ENCODE measurements around the gene PGAM1.

PGAM1 gene

DNA sequence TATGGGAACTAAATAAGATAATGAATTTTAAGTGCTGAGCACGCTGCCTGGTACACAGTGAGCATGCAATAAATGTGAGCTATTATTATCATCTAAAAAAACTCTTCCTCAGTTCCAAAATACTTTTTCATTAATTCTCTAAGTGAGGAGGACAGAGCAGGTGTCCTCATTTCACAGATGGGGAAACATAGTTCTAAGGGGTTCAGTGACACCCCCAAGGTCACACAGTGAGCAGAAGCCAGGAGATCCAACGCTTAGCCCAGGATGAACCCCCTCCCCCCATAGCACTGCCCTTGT lies 18.1 kb upstream of the PGAM1 start:
- no peak for DNase-seq

- DNase-seq, result peak; percentile 56 to 82 (median 79)
These were observed 17.4 kb upstream of the PGAM1 start for GRCh38 chr10:97408496-97408992.

DNA sequence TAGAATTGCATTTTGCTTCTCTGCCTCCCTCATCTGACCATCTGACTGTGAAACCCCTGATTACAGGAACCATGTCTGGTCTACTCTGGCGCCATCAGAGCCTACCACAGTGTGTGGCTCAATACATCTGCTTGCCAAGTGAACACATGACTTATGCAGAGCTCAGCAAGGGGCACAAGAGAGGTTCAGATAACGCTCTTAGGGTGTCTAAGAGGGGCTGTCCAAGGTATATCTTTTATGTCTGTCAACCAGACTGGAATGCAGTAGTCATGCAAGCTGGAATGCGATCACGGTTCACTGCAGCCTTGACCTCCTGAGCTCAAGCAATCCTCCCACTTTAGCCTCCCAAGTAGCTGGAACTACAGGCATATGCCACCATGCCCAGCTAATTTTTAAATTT lies 14.6 kb upstream of the PGAM1 start:
- peak; percentile 50 to 75 (median 72) for DNase-seq

DNA sequence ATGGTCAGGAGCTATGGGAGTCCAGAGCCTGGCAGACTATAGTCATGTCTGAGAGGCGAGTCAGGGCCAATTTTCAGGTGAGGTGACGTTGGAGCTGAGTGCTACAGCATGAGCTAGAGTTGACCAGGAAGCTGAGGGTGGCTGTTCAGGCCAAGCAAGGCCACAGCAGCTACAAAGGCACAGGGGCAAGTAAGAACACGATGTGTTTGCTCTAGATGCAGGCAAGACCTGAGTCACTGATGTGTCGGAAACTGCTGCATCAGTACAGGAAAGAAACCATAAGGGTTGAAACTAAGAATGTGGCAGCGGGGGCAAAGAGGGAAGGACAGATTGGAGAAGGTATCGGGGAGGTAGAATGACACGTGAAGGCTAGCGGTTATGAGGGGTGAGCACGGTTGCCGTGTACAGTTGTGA lies 13.1 kb upstream of the PGAM1 start:
- DNase-seq, result peak in 2 of 4 experiments; percentile 36 to 46

DNA sequence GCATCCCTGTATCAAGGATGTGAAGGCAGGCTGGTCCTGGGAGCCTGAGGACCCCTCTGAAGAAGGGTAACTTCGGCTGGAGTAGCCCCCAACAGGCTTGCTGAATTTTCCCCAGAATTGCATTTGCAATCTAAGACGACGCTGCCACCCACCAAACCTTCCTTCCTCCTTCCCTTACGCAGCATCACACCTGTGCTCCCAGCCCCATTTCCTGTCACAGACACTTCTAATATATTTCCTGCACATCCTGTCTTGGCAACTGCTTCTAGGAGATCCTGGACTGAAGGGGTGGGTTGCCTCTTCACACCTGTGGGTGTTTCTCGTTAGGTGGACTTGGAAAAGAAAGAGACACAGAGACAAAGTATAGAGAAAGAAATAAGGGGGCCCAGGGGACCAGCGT lies 9.4 kb upstream of the PGAM1 start:
- no peak for DNase-seq

GRCh38 chr10:97423757-97424098 lies 2.3 kb upstream of the PGAM1 start:
- DNase-seq, result peak in 3 of 4 experiments; percentile 51 to 59 (median 56)

DNA sequence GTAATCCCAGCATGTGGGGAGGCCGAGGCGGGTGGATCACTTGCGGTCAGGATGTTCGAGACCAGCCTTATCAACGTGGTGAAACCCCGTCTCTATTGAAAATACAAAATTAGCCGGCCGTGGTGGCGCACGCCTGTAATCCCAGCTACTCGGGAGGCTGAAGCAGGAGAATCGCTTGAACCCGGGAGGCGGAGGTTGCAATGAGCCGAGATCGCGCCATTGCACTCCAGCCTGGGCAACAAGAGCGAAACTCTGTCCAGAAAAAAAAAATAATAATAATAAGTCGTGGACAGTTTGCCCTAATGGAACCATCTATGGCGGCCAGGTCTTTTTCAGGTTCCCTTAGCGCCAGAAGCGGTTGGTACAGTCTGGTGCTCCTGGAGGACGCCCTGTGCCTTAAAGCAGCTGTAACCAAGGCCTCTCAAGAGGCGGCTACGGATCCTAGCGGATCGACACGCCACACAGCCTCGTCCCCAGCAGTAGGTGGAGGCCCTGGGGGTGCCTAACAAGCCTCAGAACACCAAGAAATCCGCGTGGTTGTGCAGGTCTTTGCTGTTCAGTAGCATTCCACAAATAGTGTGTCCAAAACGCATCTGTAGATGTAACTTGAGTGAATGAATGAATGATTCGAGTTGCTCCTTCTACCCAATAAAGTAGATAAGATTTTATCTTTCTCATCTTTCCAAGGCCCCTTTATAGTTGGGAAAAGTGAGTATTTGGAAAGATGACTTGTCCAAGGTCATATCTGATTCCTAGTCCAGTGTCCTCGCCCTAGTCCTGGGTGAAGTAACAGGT lies 982 bp downstream of the PGAM1 start:
- DNase-seq, result no peak

GRCh38 chr10:97427571-97428179 lies 1.7 kb downstream of the PGAM1 start:
- DNase-seq, result no peak

GRCh38 chr10:97428572-97428981 lies 2.6 kb downstream of the PGAM1 start:
- DNase-seq, result peak in 3 of 4 experiments; percentile 33 to 48 (median 46)

- DNase-seq, result no peak
These were observed 8.1 kb downstream of the PGAM1 start for GRCh38 chr10:97434055-97434454.

GRCh38 chr10:97434557-97434956 lies 8.6 kb downstream of the PGAM1 start:
- no peak for DNase-seq

GRCh38 chr10:97435211-97435610 lies 9.2 kb downstream of the PGAM1 start:
- no peak for DNase-seq

DNA sequence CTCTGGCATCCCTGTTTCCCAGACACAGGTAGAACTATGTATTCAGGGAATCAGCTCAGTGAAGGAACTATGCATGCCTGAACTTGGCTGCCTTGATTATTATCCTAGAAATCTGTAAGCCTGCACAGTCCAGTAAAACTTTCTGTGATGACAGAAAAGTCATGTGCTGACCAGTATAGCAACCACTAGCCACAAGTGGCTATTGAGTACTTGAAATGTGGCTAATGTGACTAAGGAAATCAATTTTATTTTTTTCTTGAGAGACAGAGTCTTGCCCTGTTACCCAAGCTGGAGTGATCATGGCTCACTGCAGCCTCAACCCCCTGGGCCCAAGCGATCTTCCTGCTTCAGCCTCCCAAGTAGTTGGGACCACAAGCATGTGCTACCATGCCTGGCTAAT lies 16.3 kb downstream of the PGAM1 start:
- no peak for DNase-seq

DNA sequence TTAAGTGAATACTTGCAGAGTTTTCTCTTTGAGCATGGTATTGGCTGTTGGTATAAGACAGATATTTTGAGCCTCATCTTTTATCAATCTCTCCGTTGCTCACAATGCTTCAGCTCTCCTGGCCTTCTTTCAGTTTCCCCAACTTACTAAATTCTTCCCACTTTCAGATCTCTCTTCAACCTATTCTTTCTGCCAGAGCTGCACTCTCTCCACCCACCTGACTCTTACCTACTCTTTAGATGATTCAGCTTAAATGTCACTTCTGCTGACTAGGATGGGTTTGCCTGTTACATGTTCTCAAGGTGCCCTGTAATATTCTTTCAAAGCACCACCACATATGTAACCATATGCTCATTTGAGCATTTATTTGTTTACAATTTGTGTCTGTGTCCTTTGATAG lies 18.2 kb downstream of the PGAM1 start:
- no peak for DNase-seq

- DNase-seq, result no peak
These were observed 19.3 kb downstream of the PGAM1 start for GRCh38 chr10:97445357-97445721.

DNA sequence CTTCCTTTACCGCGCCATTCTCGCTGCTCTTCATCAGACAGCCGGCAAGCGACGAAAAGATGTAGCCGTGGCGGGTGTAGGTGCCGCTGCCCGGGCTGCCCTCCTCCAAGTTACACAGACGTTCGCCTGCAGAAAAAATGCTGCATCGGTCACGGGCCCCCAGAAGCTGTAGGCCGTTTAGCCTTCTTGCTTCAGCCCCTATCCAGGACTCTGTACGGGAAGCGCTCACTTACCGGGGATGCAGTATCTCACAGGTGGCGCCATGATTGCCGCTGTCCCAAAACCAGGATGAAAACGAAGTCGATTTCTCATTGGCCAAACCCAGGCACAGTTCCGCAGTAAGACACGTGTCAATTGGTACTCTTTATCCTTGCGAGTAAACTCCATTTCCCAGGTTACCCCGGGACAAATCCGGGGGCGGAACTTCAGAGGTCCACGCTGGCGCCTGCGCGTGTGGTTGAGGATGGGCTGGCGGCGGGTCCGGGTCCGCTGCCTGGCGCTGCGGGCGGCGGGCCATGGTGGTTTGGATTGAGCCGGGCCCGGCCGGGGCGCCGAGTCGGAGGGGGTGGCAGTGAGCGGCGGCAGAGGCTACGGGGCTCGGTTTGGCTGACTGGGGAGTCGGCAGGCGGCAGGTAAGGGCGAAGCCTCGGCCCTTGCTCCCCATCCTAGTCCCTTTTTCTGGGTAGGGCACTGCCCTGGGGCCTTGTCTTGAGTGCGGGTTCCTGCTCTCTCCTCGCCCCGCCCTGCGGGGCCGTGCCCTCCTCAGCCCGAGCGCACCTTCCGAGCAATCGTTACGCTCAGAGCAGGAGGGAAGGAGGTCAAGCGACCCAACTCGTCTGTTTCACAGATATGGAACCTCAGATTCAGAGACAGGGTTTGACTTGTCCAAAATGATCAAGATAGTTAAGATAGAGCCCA lies 20.0 kb downstream of the PGAM1 start, which contains the start of the genes EXOSC1 and ZDHHC16:
TSS of gene EXOSC1 (minus strand) at position 285 of the 918 bp plus-strand sequence. CDS start at position 264, 21 bp downstream.
TSS of gene ZDHHC16 (plus strand) at position 454 of the 918 bp plus-strand sequence. CDS start 5,501 bp downstream, outside the sequence.
- DNase-seq, result peak; percentile 91 to 96 (median 95)

DNA sequence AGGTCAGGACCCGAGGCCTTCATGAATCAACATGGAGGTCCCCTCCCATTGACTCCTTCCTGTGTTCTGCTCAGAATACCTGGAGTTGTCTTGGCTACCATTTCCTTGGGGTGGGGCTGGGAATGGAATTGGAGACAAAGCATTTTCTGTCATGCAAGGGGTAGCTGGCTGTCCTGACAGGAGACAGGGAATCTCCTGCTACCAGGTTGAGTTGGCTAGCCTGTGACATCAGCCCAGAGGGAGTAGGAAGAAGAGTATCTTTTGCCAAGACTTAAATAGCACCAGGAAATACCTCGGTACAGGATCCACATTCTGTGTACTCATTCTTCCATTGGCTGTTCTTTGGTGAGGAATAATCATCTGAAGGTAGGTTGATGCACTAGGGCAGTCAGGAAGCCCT lies 24.8 kb downstream of the PGAM1 start:
- DNase-seq, result no peak

DNA sequence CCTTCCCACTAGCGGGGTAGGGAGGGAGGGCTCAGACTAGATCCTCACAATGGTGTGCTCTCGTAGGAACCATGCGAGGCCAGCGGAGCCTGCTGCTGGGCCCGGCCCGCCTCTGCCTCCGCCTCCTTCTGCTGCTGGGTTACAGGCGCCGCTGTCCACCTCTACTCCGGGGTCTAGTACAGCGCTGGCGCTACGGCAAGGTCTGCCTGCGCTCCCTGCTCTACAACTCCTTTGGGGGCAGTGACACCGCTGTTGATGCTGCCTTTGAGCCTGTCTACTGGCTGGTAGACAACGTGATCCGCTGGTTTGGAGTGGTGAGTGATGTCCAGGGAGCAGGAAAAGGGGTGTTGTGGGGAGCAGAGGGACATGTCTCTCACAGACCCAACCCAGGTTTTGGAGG lies 25.6 kb downstream of the PGAM1 start:
- DNase-seq, result no peak

GRCh38 chr10:97452352-97452751 lies 26.4 kb downstream of the PGAM1 start:
- no peak for DNase-seq

DNA sequence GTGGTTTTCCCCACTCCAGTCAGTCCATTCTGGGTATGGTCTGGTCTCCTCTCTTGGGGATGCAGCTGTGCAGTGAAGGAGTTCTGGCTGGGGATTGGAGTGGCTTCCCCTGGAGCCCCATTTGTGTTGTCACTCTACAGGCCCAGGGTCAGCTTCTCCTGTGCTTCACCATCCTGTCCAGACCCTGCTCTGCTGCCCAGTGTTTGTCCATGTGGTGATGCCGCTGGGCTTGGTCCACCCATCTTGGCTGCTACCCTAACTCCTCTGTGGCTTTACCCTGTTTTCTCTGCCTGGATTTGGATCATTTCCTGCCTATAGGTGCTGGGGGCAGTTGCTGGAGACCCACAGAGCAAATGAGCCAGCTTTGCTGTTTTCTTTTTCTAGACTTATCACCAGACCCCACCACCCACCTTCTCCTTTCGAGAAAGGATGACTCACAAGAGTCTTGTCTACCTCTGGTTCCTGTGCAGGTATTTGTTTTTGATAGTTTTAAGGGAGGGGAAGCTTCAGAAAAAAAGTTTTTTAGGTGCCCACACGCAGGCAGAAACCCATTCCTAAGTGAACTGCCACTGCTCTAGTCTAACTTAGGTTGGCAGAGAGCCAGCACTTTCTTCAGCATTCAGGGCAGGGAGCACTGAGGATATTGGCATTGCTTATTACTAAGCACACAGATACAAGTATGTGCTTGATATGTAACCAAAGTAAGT lies 28.5 kb downstream of the PGAM1 start:
- DNase-seq, result peak in 1 of 4 experiments; percentile 19

DNA sequence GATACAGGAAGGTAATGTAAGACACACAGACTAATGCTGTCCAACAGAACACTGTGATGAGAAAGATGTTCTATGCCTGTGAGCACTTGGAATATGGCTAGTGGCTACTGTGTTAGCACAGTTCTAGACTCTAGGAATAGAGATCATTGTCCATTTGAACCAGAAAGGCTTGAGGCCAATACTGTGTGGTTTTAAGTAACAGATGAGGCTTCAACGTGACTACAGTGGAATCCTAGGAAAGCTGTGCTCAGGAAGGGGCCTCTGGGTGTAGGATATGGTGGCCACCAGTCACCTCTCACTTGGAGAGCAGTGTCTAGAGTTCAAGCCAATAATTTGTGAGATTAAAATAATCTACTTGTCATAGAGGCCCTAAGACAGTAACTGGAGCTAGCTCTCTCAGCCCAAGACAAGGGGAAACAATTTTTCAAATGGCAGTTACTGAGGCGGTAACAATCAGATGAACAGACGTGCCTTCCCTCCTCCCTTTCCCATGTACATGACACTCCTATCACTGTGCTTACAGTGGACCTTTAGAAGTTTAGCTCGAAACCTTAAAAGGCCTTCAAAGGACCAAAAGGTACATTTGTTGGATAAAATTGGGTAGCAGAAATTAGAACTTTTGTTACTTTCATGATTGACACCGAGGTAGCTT lies 30.2 kb downstream of the PGAM1 start:
- no peak for DNase-seq

DNA sequence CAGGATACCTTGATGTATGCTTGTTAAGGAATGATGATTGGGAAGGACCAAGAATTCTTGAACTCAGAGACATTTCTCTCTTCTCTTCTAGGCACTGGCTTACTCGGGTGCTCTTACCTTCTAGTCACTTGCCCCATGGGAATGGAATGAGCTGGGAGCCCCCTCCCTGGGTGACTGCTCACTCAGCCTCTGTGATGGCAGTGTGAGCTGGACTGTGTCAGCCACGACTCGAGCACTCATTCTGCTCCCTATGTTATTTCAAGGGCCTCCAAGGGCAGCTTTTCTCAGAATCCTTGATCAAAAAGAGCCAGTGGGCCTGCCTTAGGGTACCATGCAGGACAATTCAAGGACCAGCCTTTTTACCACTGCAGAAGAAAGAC lies 30.7 kb downstream of the PGAM1 start:
- DNase-seq, result no peak
